ENCODE results near the gene FAM241A. TPM values are rescaled to one million over a fixed set of nuclear protein-coding genes. Genes with fewer than 3 reads are reported as not detected.
A peak's percentile ranks its signal among the peaks of the same experiment; 100 is the strongest.

FAM241A gene
- total RNA-seq, 1 experiment from 2014 or later: 2.2 TPM

DNA sequence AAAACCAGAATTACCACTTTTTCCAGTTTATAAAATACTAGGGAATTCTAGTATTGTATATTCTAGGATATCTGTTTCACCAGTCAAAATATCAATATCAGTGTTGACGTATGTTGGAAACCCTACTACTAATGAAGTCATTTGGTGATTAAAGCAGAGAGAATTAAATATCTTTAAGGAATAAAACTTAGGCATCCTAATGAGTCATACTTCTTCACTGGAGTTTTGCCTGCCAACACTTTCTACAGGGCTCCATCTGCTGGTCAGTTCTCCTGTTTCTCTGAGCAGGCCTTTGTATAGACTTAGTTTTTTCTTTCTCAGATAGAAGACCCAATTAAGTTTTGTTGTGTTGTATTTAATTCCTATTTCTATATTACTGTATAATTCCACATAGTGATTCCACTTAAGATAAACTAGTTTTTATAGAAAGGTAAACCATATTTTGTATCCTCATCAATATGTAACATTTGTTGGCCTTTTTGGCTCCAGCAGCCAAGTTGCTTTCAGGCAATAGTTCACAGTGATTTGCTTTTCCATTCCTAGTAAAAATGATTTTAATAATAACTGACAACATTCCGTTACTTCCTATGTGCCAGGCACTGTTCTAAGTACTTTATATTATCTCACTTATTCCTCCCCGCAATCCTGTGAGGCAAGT lies 89.8 kb downstream of the FAM241A start:
- DNase-seq (peak; percentile 81), ATAC-seq (no peak)
- no peak overlapping the region for H2AFZ ChIP-seq (ENCODE audit: low read length)
- peaks cover 8% of the 10 kb centered on the region for H4K20me1 ChIP-seq (ENCODE audit: low read length)
- H3K4me2 ChIP-seq (ENCODE audit: low read length): peak overlapping the region; percentile 53
- H3F3A ChIP-seq (ENCODE audit: low read length, unreplicated experiment): no peaks in the 10 kb centered on the region
- TF ChIP-seq EZH2phosphoT487 (IDR thresholded peaks at IDR 0.05; ENCODE audit: borderline replicate concordance, low read length): no peak
- TF ChIP-seq, protein P1, sequence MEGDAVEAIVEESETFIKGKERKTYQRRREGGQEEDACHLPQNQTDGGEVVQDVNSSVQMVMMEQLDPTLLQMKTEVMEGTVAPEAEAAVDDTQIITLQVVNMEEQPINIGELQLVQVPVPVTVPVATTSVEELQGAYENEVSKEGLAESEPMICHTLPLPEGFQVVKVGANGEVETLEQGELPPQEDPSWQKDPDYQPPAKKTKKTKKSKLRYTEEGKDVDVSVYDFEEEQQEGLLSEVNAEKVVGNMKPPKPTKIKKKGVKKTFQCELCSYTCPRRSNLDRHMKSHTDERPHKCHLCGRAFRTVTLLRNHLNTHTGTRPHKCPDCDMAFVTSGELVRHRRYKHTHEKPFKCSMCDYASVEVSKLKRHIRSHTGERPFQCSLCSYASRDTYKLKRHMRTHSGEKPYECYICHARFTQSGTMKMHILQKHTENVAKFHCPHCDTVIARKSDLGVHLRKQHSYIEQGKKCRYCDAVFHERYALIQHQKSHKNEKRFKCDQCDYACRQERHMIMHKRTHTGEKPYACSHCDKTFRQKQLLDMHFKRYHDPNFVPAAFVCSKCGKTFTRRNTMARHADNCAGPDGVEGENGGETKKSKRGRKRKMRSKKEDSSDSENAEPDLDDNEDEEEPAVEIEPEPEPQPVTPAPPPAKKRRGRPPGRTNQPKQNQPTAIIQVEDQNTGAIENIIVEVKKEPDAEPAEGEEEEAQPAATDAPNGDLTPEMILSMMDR (conservative IDR thresholded peaks at IDR 0.05; ENCODE audit: low read depth, low read length): peak; percentile 81
- no peak overlapping the region for H3K27ac ChIP-seq (ENCODE audit: low read length)
- no TSS peak for BruUV-seq (replicated peaks)
- H3K9me2 ChIP-seq (replicated peaks; ENCODE audit: low read length): no peaks in the 10 kb centered on the region
- peaks cover 28% of the 10 kb centered on the region for H3K4me1 ChIP-seq (ENCODE audit: insufficient read depth, low read length)
- no peaks in the 10 kb centered on the region for H3K36me3 ChIP-seq (ENCODE audit: low read depth, low read length)
- H3K9me3 ChIP-seq (ENCODE audit: low read length): no peaks in the 10 kb centered on the region
- H3K79me2 ChIP-seq (ENCODE audit: low read length): peaks cover 74% of the 10 kb centered on the region
- intact Hi-C loops (cut with micrococcal nuclease): loop anchor here (1.0 to 5.0 kb wide), 3 partner anchors 21 to 153 kb away; no protein-coding TSS in a partner anchor
- no peaks in the 10 kb centered on the region for H3K27me3 ChIP-seq (ENCODE audit: low read length)
- POLR2A ChIA-PET (ENCODE audit: unreplicated experiment): no interaction called here
- no peak overlapping the region for H3K4me3 ChIP-seq (ENCODE audit: low read length)
- no peak overlapping the region for H3K9ac ChIP-seq (ENCODE audit: low read length)
- CTCF ChIA-PET: interaction anchor here (0.7 kb wide), 1 partner anchor 20 kb away, joined by 3 read pairs; no protein-coding TSS in a partner anchor

DNA sequence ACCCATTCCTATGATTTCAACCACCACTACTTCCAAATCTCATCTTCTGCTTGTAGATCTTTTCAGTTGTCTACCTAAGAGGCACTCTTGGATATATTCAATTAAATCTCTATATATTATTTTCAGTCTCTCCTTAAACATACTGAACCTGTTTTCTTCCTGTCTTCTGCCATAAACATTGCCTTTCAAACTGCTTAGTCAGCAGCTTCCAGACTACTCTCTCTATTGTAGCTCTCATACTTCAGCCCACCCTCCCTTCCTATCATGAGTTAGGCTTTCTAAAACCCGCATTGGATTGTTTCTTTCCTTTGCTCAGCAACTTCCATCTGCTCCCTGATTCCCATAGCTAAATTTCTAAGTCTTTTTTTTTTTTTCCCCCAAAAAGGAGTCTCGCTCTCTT lies 90.8 kb downstream of the FAM241A start:
- peaks cover 8% of the 10 kb centered on the region for H4K20me1 ChIP-seq (ENCODE audit: low read length)

DNA sequence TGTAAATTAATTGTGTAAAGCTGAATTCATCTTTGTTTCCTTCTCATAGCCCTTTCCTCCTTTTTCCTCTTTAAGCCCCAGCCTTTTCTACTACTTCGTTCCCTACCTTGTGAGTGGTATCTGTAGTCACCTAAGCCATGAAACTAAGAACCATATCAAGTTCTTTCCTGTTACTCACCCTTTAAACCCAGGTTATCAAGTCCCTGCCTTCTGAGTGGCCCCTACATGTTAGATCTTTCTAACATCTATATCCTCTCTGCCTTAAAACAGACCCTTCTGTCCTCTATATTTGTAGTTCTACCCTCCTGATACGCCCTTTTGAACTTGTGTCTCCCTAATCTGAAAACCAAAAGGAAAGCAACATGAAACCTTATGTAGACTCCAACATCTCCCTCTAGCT lies 93.6 kb downstream of the FAM241A start:
- Histone ChIP-seq H3K79me2 (ENCODE audit: low read length) (peaks cover 80% of the 10 kb centered on the region), H4K20me1 (ENCODE audit: low read length) (peaks cover 8% of the 10 kb centered on the region), H3K4me2 (ENCODE audit: low read length) (no peak overlapping the region), H3K9ac (ENCODE audit: low read length) (no peak overlapping the region), H3K27ac (ENCODE audit: low read length) (no peak overlapping the region), H3K9me3 (ENCODE audit: low read length) (no peaks in the 10 kb centered on the region), H3K9me2 (replicated peaks; ENCODE audit: low read length) (no peaks in the 10 kb centered on the region), H3K36me3 (ENCODE audit: low read depth, low read length) (no peaks in the 10 kb centered on the region), H3K4me1 (ENCODE audit: insufficient read depth, low read length) (peaks cover 14% of the 10 kb centered on the region), H3F3A (ENCODE audit: low read length, unreplicated experiment) (no peaks in the 10 kb centered on the region), H2AFZ (ENCODE audit: low read length) (no peak overlapping the region), H3K27me3 (ENCODE audit: low read length) (no peaks in the 10 kb centered on the region), H3K4me3 (ENCODE audit: low read length) (no peak overlapping the region)
- CTCF ChIA-PET: interaction anchor here (0.7 kb wide), 1 partner anchor 54 kb away, joined by 3 read pairs; no protein-coding TSS in a partner anchor
- DNase-seq: no peak
- no peak for ATAC-seq
- BruUV-seq (replicated peaks): no TSS peak
- intact Hi-C loops (cut with micrococcal nuclease): no loop called here
- TF ChIP-seq, protein P1 (conservative IDR thresholded peaks at IDR 0.05; ENCODE audit: low read depth, low read length): no peak
- TF ChIP-seq EZH2 (IDR thresholded peaks at IDR 0.05; ENCODE audit: low read length, unreplicated experiment) (no peak), EZH2phosphoT487 (IDR thresholded peaks at IDR 0.05; ENCODE audit: borderline replicate concordance, low read length) (no peak)
- POLR2A ChIA-PET (ENCODE audit: unreplicated experiment): no interaction called here

More for the DNA sequence above, 90.8 kb downstream of the FAM241A start:
- POLR2A ChIA-PET (ENCODE audit: unreplicated experiment): no interaction called here
- CTCF ChIA-PET: no interaction called here
- H3K9me3 ChIP-seq (ENCODE audit: low read length): no peaks in the 10 kb centered on the region
- no TSS peak for BruUV-seq (replicated peaks)
- DNase-seq: no peak
- H3K4me2 ChIP-seq (ENCODE audit: low read length): no peak overlapping the region
- peaks cover 83% of the 10 kb centered on the region for H3K79me2 ChIP-seq (ENCODE audit: low read length)
- H3K36me3 ChIP-seq (ENCODE audit: low read depth, low read length): no peaks in the 10 kb centered on the region
- no peak overlapping the region for H2AFZ ChIP-seq (ENCODE audit: low read length)
- ATAC-seq: no peak
- no peak overlapping the region for H3K9ac ChIP-seq (ENCODE audit: low read length)
- peaks cover 22% of the 10 kb centered on the region for H3K4me1 ChIP-seq (ENCODE audit: insufficient read depth, low read length)
- TF ChIP-seq, protein P1 (conservative IDR thresholded peaks at IDR 0.05; ENCODE audit: low read depth, low read length): no peak
- TF ChIP-seq EZH2 (IDR thresholded peaks at IDR 0.05; ENCODE audit: low read length, unreplicated experiment) (no peak), EZH2phosphoT487 (IDR thresholded peaks at IDR 0.05; ENCODE audit: borderline replicate concordance, low read length) (no peak)
- intact Hi-C loops (cut with micrococcal nuclease): no loop called here
- no peaks in the 10 kb centered on the region for H3F3A ChIP-seq (ENCODE audit: low read length, unreplicated experiment)
- H3K27me3 ChIP-seq (ENCODE audit: low read length): no peaks in the 10 kb centered on the region
- H3K9me2 ChIP-seq (replicated peaks; ENCODE audit: low read length): no peaks in the 10 kb centered on the region
- H3K4me3 ChIP-seq (ENCODE audit: low read length): no peak overlapping the region
- no peak overlapping the region for H3K27ac ChIP-seq (ENCODE audit: low read length)
